HCT116 (cell line): Measurements from ENCODE around the gene HOPX. TPM values are rescaled to one million over a fixed set of nuclear protein-coding genes. Genes with fewer than 3 reads are reported as not detected.

ENCODE experiments used
- ATAC-seq: fragments of 200-7000 bp; cut with Tn5 transposase; 2 replicates; pipeline ENCODE4 v1.9.1; 2020; ENCODE audit warnings: mild to moderate bottlenecking, moderate library complexity
- BruUV-seq: library from RNA; stranded (reverse); fragments of 400-500 nt; replicated peaks from 2 replicates; lab custom pipeline; 2021; lab: Mats Ljungman, UMichigan
- CTCF ChIA-PET: fragments of 300-600 bp; sonication (Branson Sonifier 250); formaldehyde crosslinking; loops from one replicate; lab custom pipeline; 2021; ENCODE audit warnings: antibody characterized with exemption; lab: Charles Lee
- POLR2A ChIA-PET: fragments of 300-600, 350-600 bp; sonication (Branson Sonifier 250); formaldehyde crosslinking; loops from one replicate; lab custom pipeline; 2021; ENCODE audit warnings: antibody characterized with exemption; lab: Charles Lee
- RAD21 ChIA-PET, 2 experiments: fragments of 300-600 bp; sonication (Branson Sonifier 250); formaldehyde crosslinking; loops; one replicate each; lab custom pipeline; 2023; ENCODE audit warnings: low total read pairs in 2 of 2; ENCODE audit not compliant: uncharacterized antibody in 2 of 2, unreplicated experiment in 2 of 2, low non-redundant PET in 1 of 2; lab: Charles Lee
- DNase-seq: peaks from one replicate; pipeline ENCODE4 v3.0.0-alpha.2; 2010; ENCODE audit warnings: low read depth, low spot score
- H2AFZ ChIP-seq: fragments of 200-600 bp; shearing (Covaris generic), sonication (generic); 2 replicates; pipeline ENCODE4 v1.6.1; 2017; ENCODE audit warnings: low read depth, mixed run types, mixed read lengths, antibody characterized with exemption, low read length; ENCODE audit not compliant: poor library complexity, severe bottlenecking
- H3K27ac ChIP-seq: 2 replicates; pipeline ENCODE4 v1.5.1; 2012; ENCODE audit warnings: low read depth, low read length
- H3K27me3 ChIP-seq: fragments of 200-600 bp; sonication (generic); 2 replicates; pipeline ENCODE4 v1.6.1; 2016; ENCODE audit warnings: mixed run types, low read length, mixed read lengths; ENCODE audit not compliant: insufficient read depth
- H3K36me3 ChIP-seq, 2 experiments: fragments of 200-500 bp in 1 of 2; fragments of 200-600 bp in 1 of 2; sonication (Bioruptor generic) in 1 of 2; sonication (generic) in 1 of 2; 2 replicates each; pipeline versions ENCODE4 v1.5.1 to v1.6.1; 2014 to 2016; ENCODE audit warnings: low read length in 2 of 2, inconsistent platforms in 1 of 2, mixed read lengths in 1 of 2, mixed run types in 1 of 2; ENCODE audit not compliant: insufficient read depth in 2 of 2, control insufficient read depth in 1 of 2
- H3K4me1 ChIP-seq, 2 experiments: fragments of 200-600 bp in 1 of 2; sonication (generic) in 1 of 2; 2 replicates each; pipeline versions ENCODE4 v1.5.1 to v1.6.1; 2012 to 2017; ENCODE audit warnings: low read length in 2 of 2, inconsistent platforms in 1 of 2, mild to moderate bottlenecking in 1 of 2, mixed read lengths in 1 of 2, mixed run types in 1 of 2, moderate library complexity in 1 of 2; ENCODE audit not compliant: insufficient read depth in 2 of 2, control insufficient read depth in 1 of 2
- H3K4me2 ChIP-seq: fragments of 200-600 bp; sonication (generic); 2 replicates; pipeline ENCODE4 v1.6.1; 2017; ENCODE audit warnings: mixed run types, low read length, mixed read lengths
- H3K4me3 ChIP-seq, 2 experiments: fragments of 200-600 bp in 1 of 2; sonication (generic) in 1 of 2; replicated peaks in 1 of 2; 2 replicates each; pipeline ENCODE4 v1.5.1; 2011 to 2016; ENCODE audit warnings: low read length in 2 of 2, control low read depth in 1 of 2, low read depth in 1 of 2, mild to moderate bottlenecking in 1 of 2, mixed read lengths in 1 of 2, mixed run types in 1 of 2
- H3K79me2 ChIP-seq: fragments of 200-600 bp; sonication (generic); 2 replicates; pipeline ENCODE4 v1.6.1; 2017; ENCODE audit warnings: mild to moderate bottlenecking, mixed run types, low read length, moderate library complexity, mixed read lengths; ENCODE audit not compliant: insufficient read depth
- H3K9ac ChIP-seq: fragments of 200-600 bp; sonication (generic); 2 replicates; pipeline ENCODE4 v1.6.1; 2016; ENCODE audit warnings: low read length, mixed read lengths
- H3K9me2 ChIP-seq: fragments of 200-600 bp; sonication (generic), shearing (Covaris generic); 2 replicates; pipeline ENCODE4 v1.6.1; 2017; ENCODE audit warnings: mixed run types, mild to moderate bottlenecking, moderate library complexity; ENCODE audit not compliant: insufficient read depth
- H3K9me3 ChIP-seq, 2 experiments: fragments of 200-500 bp in 1 of 2; fragments of 200-600 bp in 1 of 2; sonication (Bioruptor generic) in 1 of 2; sonication (generic) in 1 of 2; 2 replicates each; pipeline ENCODE4 v1.6.1; 2014 to 2017; ENCODE audit warnings: low read length in 2 of 2, mixed read lengths in 2 of 2, inconsistent platforms in 1 of 2, low read depth in 1 of 2, mild to moderate bottlenecking in 1 of 2, mixed run types in 1 of 2, moderate library complexity in 1 of 2; ENCODE audit not compliant: control insufficient read depth in 1 of 2, insufficient read depth in 1 of 2
- H4K20me1 ChIP-seq: fragments of 200-600 bp; sonication (generic), shearing (Covaris generic); 2 replicates; pipeline ENCODE4 v1.6.1; 2017; ENCODE audit warnings: mixed run types, mild to moderate bottlenecking, moderate library complexity; ENCODE audit not compliant: insufficient read depth
- CEBPB ChIP-seq: IDR thresholded peaks from 2 replicates; pipeline ENCODE4 v1.6.1; 2012; ENCODE audit warnings: low read depth
- EGR1 ChIP-seq: IDR thresholded peaks from 2 replicates; pipeline ENCODE4 v1.6.1; 2012; ENCODE audit warnings: low read depth
- ELF1 ChIP-seq: IDR thresholded peaks from 2 replicates; pipeline ENCODE4 v1.6.1; 2012; ENCODE audit warnings: low read depth, borderline replicate concordance
- EZH2 ChIP-seq: fragments of 200-600 bp; sonication (generic); IDR thresholded peaks from 2 replicates; pipeline ENCODE4 v1.6.1; 2017; ENCODE audit warnings: antibody characterized with exemption, mixed run types
- EZH2phosphoT487 ChIP-seq: fragments of 200-600 bp; IDR thresholded peaks from 2 replicates; pipeline ENCODE4 v1.6.1; 2018; ENCODE audit warnings: antibody characterized with exemption, borderline replicate concordance
- FOSL1 ChIP-seq: IDR thresholded peaks from 2 replicates; pipeline ENCODE4 v1.6.1; 2012; ENCODE audit warnings: low read depth
- JUND ChIP-seq: IDR thresholded peaks from 2 replicates; pipeline ENCODE4 v1.6.1; 2012
- MAX ChIP-seq: IDR thresholded peaks from 2 replicates; pipeline ENCODE4 v1.6.1; 2012
- POLR2A ChIP-seq: IDR thresholded peaks from 2 replicates; pipeline ENCODE4 v1.7.0; 2011; ENCODE audit warnings: borderline replicate concordance; ENCODE audit not compliant: insufficient read depth, insufficient read length; ENCODE audit errors: extremely low read depth
- POLR2AphosphoS5 ChIP-seq: IDR thresholded peaks from 2 replicates; pipeline ENCODE4 v1.6.1; 2011; ENCODE audit warnings: mild to moderate bottlenecking, low read depth, low read length, moderate library complexity
- RAD21 ChIP-seq: IDR thresholded peaks from 2 replicates; pipeline ENCODE4 v1.6.1; 2012; ENCODE audit warnings: low read depth, mild to moderate bottlenecking
- SP1 ChIP-seq: IDR thresholded peaks from 2 replicates; pipeline ENCODE4 v1.6.1; 2012; ENCODE audit warnings: low read depth
- SRF ChIP-seq: IDR thresholded peaks from 2 replicates; pipeline ENCODE4 v1.6.1; 2012; ENCODE audit warnings: low read depth
- TCF7L2 ChIP-seq: IDR thresholded peaks from 2 replicates; pipeline ENCODE4 v1.7.0; 2011; ENCODE audit warnings: borderline replicate concordance, inconsistent platforms; ENCODE audit not compliant: insufficient read depth, insufficient read length; ENCODE audit errors: extremely low read depth
- YY1 ChIP-seq: IDR thresholded peaks from 2 replicates; pipeline ENCODE4 v1.6.1; 2011; ENCODE audit warnings: low read length, low read depth, moderate library complexity, mild to moderate bottlenecking; ENCODE audit not compliant: insufficient replicate concordance; ENCODE audit errors: extremely low read depth
- ZBTB33 ChIP-seq: IDR thresholded peaks from 2 replicates; pipeline ENCODE4 v1.6.1; 2011; ENCODE audit warnings: mild to moderate bottlenecking, low read length, moderate library complexity; ENCODE audit not compliant: insufficient replicate concordance; ENCODE audit errors: extremely low read depth
- ZNF274 ChIP-seq: fragments of 200-500 bp; sonication (Bioruptor generic); IDR thresholded peaks from 2 replicates; pipeline ENCODE4 v1.6.1; 2014; ENCODE audit warnings: mild to moderate bottlenecking, low read depth, low read length, inconsistent platforms
- intact Hi-C: fragments of 100-400 bp; cut with micrococcal nuclease; formaldehyde crosslinking; loops from 2 replicates; pipeline ENCODE4 v1.10.0; 2022
- total RNA-seq: library from RNA; stranded (reverse); gene quantifications from one replicate; pipeline ENCODE4 v1.2.1, GENCODE V29; 2021; ENCODE audit not compliant: unreplicated experiment
- TF ChIP-seq, protein P1 (sequence below): IDR thresholded peaks from 2 replicates; pipeline ENCODE4 v1.6.1; 2012; ENCODE audit warnings: low read depth
- TF ChIP-seq, protein P2 (sequence below): IDR thresholded peaks from 2 replicates; pipeline ENCODE4 v1.6.1; 2012

Gene HOPX
- total RNA-seq, 1 experiment from 2014 or later: 0.42 TPM

- Histone ChIP-seq H3K79me2 (no peaks in the 10 kb centered on the region), H3K4me2 (no peak overlapping the region), H3K9me3 (0 out of 4 replicates have a peak, but pooled peaks cover 0 to 1% of the 10 kb centered on the region in 2 experiments), H3K9ac (no peak overlapping the region), H3K4me3 (no peak overlapping the region), H4K20me1 (no peaks in the 10 kb centered on the region), H2AFZ (no peak overlapping the region), H3K4me1 (peaks cover 0 to 11% of the 10 kb centered on the region in 2 experiments; a peak in 1 of 4 replicates), H3K27ac (no peak overlapping the region), H3K27me3 (no peaks in the 10 kb centered on the region), H3K36me3 (no peaks in the 10 kb centered on the region), H3K9me2 (no peaks in the 10 kb centered on the region)
- RAD21 ChIA-PET: no interaction called here
- TF ChIP-seq CEBPB (no peak), EZH2phosphoT487 (no peak), JUND (no peak), POLR2AphosphoS5 (no peak), EZH2 (no peak), RAD21 (no peak), EGR1 (no peak), POLR2A (no peak), MAX (no peak), TCF7L2 (no peak), YY1 (no peak), SRF (no peak), ZBTB33 (no peak), FOSL1 (no peak), ZNF274 (no peak), SP1 (no peak), ELF1 (no peak)
- TF ChIP-seq, protein P1, sequence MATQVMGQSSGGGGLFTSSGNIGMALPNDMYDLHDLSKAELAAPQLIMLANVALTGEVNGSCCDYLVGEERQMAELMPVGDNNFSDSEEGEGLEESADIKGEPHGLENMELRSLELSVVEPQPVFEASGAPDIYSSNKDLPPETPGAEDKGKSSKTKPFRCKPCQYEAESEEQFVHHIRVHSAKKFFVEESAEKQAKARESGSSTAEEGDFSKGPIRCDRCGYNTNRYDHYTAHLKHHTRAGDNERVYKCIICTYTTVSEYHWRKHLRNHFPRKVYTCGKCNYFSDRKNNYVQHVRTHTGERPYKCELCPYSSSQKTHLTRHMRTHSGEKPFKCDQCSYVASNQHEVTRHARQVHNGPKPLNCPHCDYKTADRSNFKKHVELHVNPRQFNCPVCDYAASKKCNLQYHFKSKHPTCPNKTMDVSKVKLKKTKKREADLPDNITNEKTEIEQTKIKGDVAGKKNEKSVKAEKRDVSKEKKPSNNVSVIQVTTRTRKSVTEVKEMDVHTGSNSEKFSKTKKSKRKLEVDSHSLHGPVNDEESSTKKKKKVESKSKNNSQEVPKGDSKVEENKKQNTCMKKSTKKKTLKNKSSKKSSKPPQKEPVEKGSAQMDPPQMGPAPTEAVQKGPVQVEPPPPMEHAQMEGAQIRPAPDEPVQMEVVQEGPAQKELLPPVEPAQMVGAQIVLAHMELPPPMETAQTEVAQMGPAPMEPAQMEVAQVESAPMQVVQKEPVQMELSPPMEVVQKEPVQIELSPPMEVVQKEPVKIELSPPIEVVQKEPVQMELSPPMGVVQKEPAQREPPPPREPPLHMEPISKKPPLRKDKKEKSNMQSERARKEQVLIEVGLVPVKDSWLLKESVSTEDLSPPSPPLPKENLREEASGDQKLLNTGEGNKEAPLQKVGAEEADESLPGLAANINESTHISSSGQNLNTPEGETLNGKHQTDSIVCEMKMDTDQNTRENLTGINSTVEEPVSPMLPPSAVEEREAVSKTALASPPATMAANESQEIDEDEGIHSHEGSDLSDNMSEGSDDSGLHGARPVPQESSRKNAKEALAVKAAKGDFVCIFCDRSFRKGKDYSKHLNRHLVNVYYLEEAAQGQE: no peak
- TF ChIP-seq, protein P2, sequence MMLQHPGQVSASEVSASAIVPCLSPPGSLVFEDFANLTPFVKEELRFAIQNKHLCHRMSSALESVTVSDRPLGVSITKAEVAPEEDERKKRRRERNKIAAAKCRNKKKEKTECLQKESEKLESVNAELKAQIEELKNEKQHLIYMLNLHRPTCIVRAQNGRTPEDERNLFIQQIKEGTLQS: no peak
- no TSS peak for BruUV-seq
- DNase-seq: no peak
- intact Hi-C loops: no loop called here
- POLR2A ChIA-PET: interaction anchor here (2.0 kb wide), 1 partner anchor 11 kb away, joined by 6 read pairs; no protein-coding TSS in a partner anchor
- ATAC-seq: no peak
- CTCF ChIA-PET: interaction anchor here (3.1 kb wide), 1 partner anchor 11 kb away, joined by 17 read pairs; no protein-coding TSS in a partner anchor
Measured at GRCh38 chr4:56652196-56652595, 28.9 kb downstream of the HOPX start.
